ENCODE data around the gene CLEC4F.

GRCh38 chr2:70771446-70771845, 49.0 kb downstream of the CLEC4F start:
- TF ChIP-seq CBX3 (IDR thresholded peaks at IDR 0.05; ENCODE audit: borderline replicate concordance, low read depth), result no peak
- TF ChIP-seq SP1 (IDR thresholded peaks at IDR 0.05; ENCODE audit: low read depth, low read length), result no peak
- TF ChIP-seq, protein P1, sequence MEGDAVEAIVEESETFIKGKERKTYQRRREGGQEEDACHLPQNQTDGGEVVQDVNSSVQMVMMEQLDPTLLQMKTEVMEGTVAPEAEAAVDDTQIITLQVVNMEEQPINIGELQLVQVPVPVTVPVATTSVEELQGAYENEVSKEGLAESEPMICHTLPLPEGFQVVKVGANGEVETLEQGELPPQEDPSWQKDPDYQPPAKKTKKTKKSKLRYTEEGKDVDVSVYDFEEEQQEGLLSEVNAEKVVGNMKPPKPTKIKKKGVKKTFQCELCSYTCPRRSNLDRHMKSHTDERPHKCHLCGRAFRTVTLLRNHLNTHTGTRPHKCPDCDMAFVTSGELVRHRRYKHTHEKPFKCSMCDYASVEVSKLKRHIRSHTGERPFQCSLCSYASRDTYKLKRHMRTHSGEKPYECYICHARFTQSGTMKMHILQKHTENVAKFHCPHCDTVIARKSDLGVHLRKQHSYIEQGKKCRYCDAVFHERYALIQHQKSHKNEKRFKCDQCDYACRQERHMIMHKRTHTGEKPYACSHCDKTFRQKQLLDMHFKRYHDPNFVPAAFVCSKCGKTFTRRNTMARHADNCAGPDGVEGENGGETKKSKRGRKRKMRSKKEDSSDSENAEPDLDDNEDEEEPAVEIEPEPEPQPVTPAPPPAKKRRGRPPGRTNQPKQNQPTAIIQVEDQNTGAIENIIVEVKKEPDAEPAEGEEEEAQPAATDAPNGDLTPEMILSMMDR (IDR thresholded peaks at IDR 0.05 in 2 of 3, conservative IDR thresholded peaks at IDR 0.05 in 1 of 3; ENCODE audit: control insufficient read depth in 2 of 3, extremely low read depth in 1 of 3, insufficient read depth in 1 of 3, low read depth in 3 of 3, low read length in 3 of 3), result no peak
- no peak for TF ChIP-seq SIX5 (IDR thresholded peaks at IDR 0.05; ENCODE audit: low read depth, low read length, severe bottlenecking)
- TF ChIP-seq CREM (IDR thresholded peaks at IDR 0.05; ENCODE audit: low read depth), result no peak
- no peak for TF ChIP-seq POLR2A (IDR thresholded peaks at IDR 0.05; ENCODE audit: low read depth, low read length)
- TF ChIP-seq SMAD5 (IDR thresholded peaks at IDR 0.05; ENCODE audit: low read depth), result no peak
- TF ChIP-seq USF1 (IDR thresholded peaks at IDR 0.05; ENCODE audit: borderline replicate concordance, extremely low read length, insufficient read depth, low read depth, low read length), result no peak
- TF ChIP-seq BCL11A (IDR thresholded peaks at IDR 0.05; ENCODE audit: low read depth, low read length), result no peak
- no peak for TF ChIP-seq CHD4 (IDR thresholded peaks at IDR 0.05)
- TF ChIP-seq MYB (IDR thresholded peaks at IDR 0.05; ENCODE audit: borderline replicate concordance, low read depth, low read length), result no peak
- no peak for TF ChIP-seq SRF (IDR thresholded peaks at IDR 0.05; ENCODE audit: low read depth in 2 of 2, low read length in 2 of 2)
- TF ChIP-seq ZNF207 (IDR thresholded peaks at IDR 0.05; ENCODE audit: borderline replicate concordance), result no peak
